DND-41 (cell line): Measurements from ENCODE around the gene CCNYL1.
A peak's percentile ranks its signal among the peaks of the same experiment; 100 is the strongest.

Source experiments
- EZH2 ChIP-seq: IDR thresholded peaks from 3 replicates; pipeline ENCODE4 v1.6.1; 2012; ENCODE audit warnings: borderline replicate concordance, low read depth, mild to moderate bottlenecking, moderate library complexity, low read length, inconsistent platforms; ENCODE audit not compliant: severe bottlenecking
- TF ChIP-seq, protein P1 (sequence below): IDR thresholded peaks from 2 replicates; pipeline ENCODE4 v1.5.1; 2012; ENCODE audit warnings: borderline replicate concordance, low read length, moderate library complexity, mild to moderate bottlenecking; ENCODE audit not compliant: poor library complexity, severe bottlenecking; ENCODE audit errors: extremely low read depth

DNA sequence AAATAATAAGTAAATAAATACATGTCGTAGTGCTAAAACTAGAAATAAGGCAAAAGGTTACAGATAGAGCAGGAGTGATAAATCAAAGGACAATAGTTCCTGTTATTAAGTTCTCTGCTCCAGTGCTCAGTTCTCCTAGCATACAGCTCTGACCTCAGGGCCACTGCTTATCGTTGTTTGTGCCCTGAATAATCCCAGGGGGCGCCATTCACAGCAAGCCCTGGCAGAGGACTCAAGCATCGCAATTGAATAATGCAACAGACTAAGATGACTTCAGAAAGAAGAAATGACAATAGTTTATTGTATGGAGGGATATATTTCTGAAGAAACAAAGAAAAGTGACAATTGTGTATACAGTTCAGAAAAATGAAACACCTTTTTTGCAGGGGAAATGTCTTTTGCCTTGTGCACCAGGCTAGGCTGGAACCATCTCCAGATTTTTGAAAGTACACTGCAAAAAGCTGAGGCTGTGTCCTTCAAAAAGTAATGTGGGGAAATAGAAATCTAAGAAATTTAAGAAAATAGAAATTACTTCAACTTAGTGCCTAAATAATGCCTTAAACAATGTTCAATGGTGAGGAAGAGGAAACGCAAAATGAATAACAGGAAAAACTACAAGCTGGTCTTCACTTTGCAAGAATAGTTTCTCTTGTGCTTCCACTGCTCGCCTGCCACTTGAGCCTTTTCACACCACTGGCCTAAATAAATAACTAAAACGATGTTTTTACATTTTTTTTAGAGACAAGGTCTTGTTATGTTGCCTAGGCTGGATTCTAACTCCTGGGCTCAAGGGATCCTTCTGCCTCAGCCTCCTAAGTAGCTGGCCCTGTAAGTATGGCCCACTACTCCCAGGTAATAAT, 19.0 kb upstream of the CCNYL1 start:
- TF ChIP-seq, protein P1, sequence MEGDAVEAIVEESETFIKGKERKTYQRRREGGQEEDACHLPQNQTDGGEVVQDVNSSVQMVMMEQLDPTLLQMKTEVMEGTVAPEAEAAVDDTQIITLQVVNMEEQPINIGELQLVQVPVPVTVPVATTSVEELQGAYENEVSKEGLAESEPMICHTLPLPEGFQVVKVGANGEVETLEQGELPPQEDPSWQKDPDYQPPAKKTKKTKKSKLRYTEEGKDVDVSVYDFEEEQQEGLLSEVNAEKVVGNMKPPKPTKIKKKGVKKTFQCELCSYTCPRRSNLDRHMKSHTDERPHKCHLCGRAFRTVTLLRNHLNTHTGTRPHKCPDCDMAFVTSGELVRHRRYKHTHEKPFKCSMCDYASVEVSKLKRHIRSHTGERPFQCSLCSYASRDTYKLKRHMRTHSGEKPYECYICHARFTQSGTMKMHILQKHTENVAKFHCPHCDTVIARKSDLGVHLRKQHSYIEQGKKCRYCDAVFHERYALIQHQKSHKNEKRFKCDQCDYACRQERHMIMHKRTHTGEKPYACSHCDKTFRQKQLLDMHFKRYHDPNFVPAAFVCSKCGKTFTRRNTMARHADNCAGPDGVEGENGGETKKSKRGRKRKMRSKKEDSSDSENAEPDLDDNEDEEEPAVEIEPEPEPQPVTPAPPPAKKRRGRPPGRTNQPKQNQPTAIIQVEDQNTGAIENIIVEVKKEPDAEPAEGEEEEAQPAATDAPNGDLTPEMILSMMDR = peak; percentile 65
- no peak for TF ChIP-seq EZH2
